B cell (primary cell): ENCODE measurements around the gene GPATCH1. TPM values are rescaled to one million over a fixed set of nuclear protein-coding genes. Genes with fewer than 3 reads are reported as not detected.
"Not testable (repeated sequence)": the region's sequence is repeated elsewhere in the genome, so short reads cannot be mapped to it uniquely, and the experiment has no call there.

ENCODE experiments used
- ATAC-seq: fragments of 200-7000 bp; cut with Tn5 transposase; one replicate; pipeline ENCODE4 v1.10.0; 2021; ENCODE audit warnings: low read depth, mild to moderate bottlenecking, moderate number of reproducible peaks, moderate library complexity
- CTCF ChIA-PET: fragments of 350-600 bp; sonication (Branson Sonifier 250); formaldehyde crosslinking; loops from one replicate; lab custom pipeline; 2021; ENCODE audit warnings: antibody characterized with exemption, inconsistent platforms; lab: Charles Lee
- POLR2A ChIA-PET: fragments of 350-600 bp; sonication (Branson Sonifier 250); formaldehyde crosslinking; loops from one replicate; lab custom pipeline; 2021; ENCODE audit warnings: antibody characterized with exemption; lab: Charles Lee
- DNase-seq: peaks from one replicate; pipeline ENCODE4 v3.0.0; 2013
- H2AFZ ChIP-seq: 2 replicates; pipeline ENCODE4 v1.6.1; 2012; ENCODE audit warnings: mild to moderate bottlenecking, low read depth, low read length; ENCODE audit not compliant: insufficient read depth, poor library complexity, severe bottlenecking
- H3K27ac ChIP-seq, 2 donors: 1 replicate in 1 of 2; 2 replicates in 1 of 2; pipeline ENCODE4 v1.5.1; 2012 to 2013; ENCODE audit warnings: low read length in 2 of 2, mild to moderate bottlenecking in 2 of 2, moderate library complexity in 1 of 2
- H3K27me3 ChIP-seq, 4 experiments: fragments of 200-600 bp in 1 of 4; sonication (generic) in 1 of 4; replicated peaks in 1 of 4; 1 replicate in 2 of 4; 2 replicates in 2 of 4; pipeline versions ENCODE4 v1.6.1 to v1.7.0; 2013 to 2016; ENCODE audit warnings: low read length in 3 of 4, mild to moderate bottlenecking in 2 of 4, mixed read lengths in 1 of 4, moderate library complexity in 1 of 4; ENCODE audit not compliant: insufficient read depth in 4 of 4, control insufficient read depth in 3 of 4; ENCODE audit errors: control extremely low read depth in 1 of 4
- H3K36me3 ChIP-seq, 2 experiments: replicated peaks in 1 of 2; 1 replicate in 1 of 2; 2 replicates in 1 of 2; pipeline versions ENCODE4 v1.6.1 to v1.7.1; 2013; ENCODE audit warnings: low read length in 1 of 2; ENCODE audit not compliant: insufficient read depth in 2 of 2, control insufficient read depth in 1 of 2; ENCODE audit errors: control extremely low read depth in 1 of 2, extremely low read depth in 1 of 2
- H3K4me1 ChIP-seq, 2 donors: fragments of 200-600 bp in 1 of 2; sonication (generic) in 1 of 2; 1 replicate in 1 of 2; 2 replicates in 1 of 2; pipeline versions ENCODE4 v1.5.1 to v1.6.1; 2013 to 2017; ENCODE audit warnings: low read length in 2 of 2; ENCODE audit not compliant: control insufficient read depth in 2 of 2, insufficient read depth in 2 of 2
- H3K4me2 ChIP-seq: replicated peaks from 2 replicates; pipeline ENCODE3; 2012; ENCODE audit warnings: mild to moderate bottlenecking, low read depth, low read length; ENCODE audit not compliant: poor library complexity, severe bottlenecking
- H3K4me3 ChIP-seq, 5 experiments: fragments of 200-600 bp in 1 of 5; sonication (generic) in 1 of 5; 1 replicate in 3 of 5; 2 replicates in 2 of 5; pipeline versions ENCODE4 v1.5.1 to v1.7.0; 2011 to 2016; ENCODE audit warnings: low read length in 4 of 5, mild to moderate bottlenecking in 4 of 5, low read depth in 2 of 5, control low read depth in 1 of 5, moderate library complexity in 1 of 5; ENCODE audit not compliant: insufficient read depth in 1 of 5; ENCODE audit errors: control extremely low read depth in 1 of 5, extremely low read depth in 1 of 5
- H3K79me2 ChIP-seq: fragments of 200-600 bp; sonication (generic); one replicate; pipeline ENCODE4 v1.6.0; 2016; ENCODE audit warnings: low read length; ENCODE audit not compliant: control insufficient read depth, insufficient read depth
- H3K9ac ChIP-seq: fragments of 200-600 bp; sonication (generic); 2 replicates; pipeline ENCODE4 v1.6.1; 2017; ENCODE audit warnings: mild to moderate bottlenecking, low read length, moderate library complexity
- H3K9me3 ChIP-seq, 3 donors: one replicate each; pipeline versions ENCODE4 v1.6.1 to v1.7.1; 2013; ENCODE audit warnings: low read length in 2 of 3; ENCODE audit not compliant: control insufficient read depth in 2 of 3, insufficient read depth in 1 of 3; ENCODE audit errors: control extremely low read depth in 1 of 3
- H4K20me1 ChIP-seq: 2 replicates; pipeline ENCODE4 v1.6.0; 2012; ENCODE audit warnings: mild to moderate bottlenecking, low read length; ENCODE audit not compliant: insufficient read depth, control insufficient read depth, poor library complexity, severe bottlenecking
- H3K27ac Mint-ChIP-seq: one replicate; pipeline ENCODE4 v1.8.0; 2021; ENCODE audit warnings: mixed read lengths
- H3K27me3 Mint-ChIP-seq: one replicate; pipeline ENCODE4 v1.8.0; 2021; ENCODE audit warnings: mixed read lengths
- H3K4me1 Mint-ChIP-seq: one replicate; pipeline ENCODE4 v1.8.0; 2021; ENCODE audit warnings: mixed read lengths
- H3K4me3 Mint-ChIP-seq: one replicate; pipeline ENCODE4 v1.8.0; 2021; ENCODE audit warnings: mixed read lengths
- H3K9me3 Mint-ChIP-seq: one replicate; pipeline ENCODE4 v1.8.0; 2022; ENCODE audit warnings: mixed read lengths; ENCODE audit not compliant: insufficient read depth
- CTCF ChIP-seq: fragments of 200-600 bp; IDR thresholded peaks from one replicate; pipeline ENCODE4 v1.8.0; 2022; ENCODE audit warnings: antibody characterized with exemption, mild to moderate bottlenecking
- EZH2 ChIP-seq: IDR thresholded peaks from 2 replicates; pipeline ENCODE4 v1.6.1; 2012; ENCODE audit warnings: borderline replicate concordance, low read depth, mild to moderate bottlenecking, moderate library complexity, low read length; ENCODE audit not compliant: insufficient read depth, poor library complexity, severe bottlenecking
- WGBS: methylation state at CpG from one replicate; pipeline ENCODE4 v1.1.5; 2013; ENCODE audit warnings: missing lambda C conversion rate; ENCODE audit not compliant: insufficient coverage; 5-methylcytosine and 5-hydroxymethylcytosine counted together
- intact Hi-C: fragments of 100-400 bp; cut with micrococcal nuclease; formaldehyde crosslinking; loops from one replicate; pipeline ENCODE4 v1.10.0; 2022
- polyA plus RNA-seq: library from polyadenylated mRNA; depleted of rRNA; stranded (reverse); fragments of >200 nt; gene quantifications from 2 replicates; pipeline ENCODE4 v1.2.3, GENCODE V29; 2012
- total RNA-seq, 2 donors: library from RNA; stranded (reverse); fragments of 120-200 nt in 1 of 2; gene quantifications; 1 replicate in 1 of 2; 2 replicates in 1 of 2; pipeline versions ENCODE4 v1.2.3 to v1.2.4, GENCODE V29; 2013 to 2022

The GPATCH1 gene
- total and polyA plus RNA-seq, 2 donors (not counting 1 experiment from before 2014, with no cell fraction given) = 9.9 to 14.6 TPM

GRCh38 chr19:33150852-33151518 is 70.0 kb downstream of the GPATCH1 start:
- Mint-ChIP-seq H3K4me3 (no peak overlapping the region), H3K27ac (no peak overlapping the region), H3K4me1 (no peaks in the 10 kb centered on the region), H3K27me3 (peaks cover 4% of the 10 kb centered on the region), H3K9me3 (no peaks in the 10 kb centered on the region)
- H3K9ac ChIP-seq = no peak overlapping the region
- H3K27me3 ChIP-seq = peaks cover 0 to 2% (median 0%) of the 10 kb centered on the region in 4 experiments
- ATAC-seq = no peak
- intact Hi-C loops = no loop called here
- no peak overlapping the region for H3K27ac ChIP-seq
- H3K4me2 ChIP-seq = no peak overlapping the region
- no peak for DNase-seq
- H3K36me3 ChIP-seq = no peaks in the 10 kb centered on the region
- no peak for TF ChIP-seq CTCF
- no peak for TF ChIP-seq EZH2
- H3K4me3 ChIP-seq = no peak overlapping the region
- CTCF ChIA-PET = interaction anchor here (1.3 kb wide), 1 partner anchor 10 kb away, joined by 3 read pairs; no protein-coding TSS in a partner anchor
- H3K9me3 ChIP-seq = peaks cover 0 to 4% (median 1%) of the 10 kb centered on the region in 3 donors
- H2AFZ ChIP-seq = no peak overlapping the region
- POLR2A ChIA-PET = no interaction called here
- no peaks in the 10 kb centered on the region for H4K20me1 ChIP-seq
- H3K79me2 ChIP-seq = no peaks in the 10 kb centered on the region
- H3K4me1 ChIP-seq = no peaks in the 10 kb centered on the region
- WGBS = 89% methylated on average over 10 of the region's 14 CpGs

- H3K27ac Mint-ChIP-seq = no peak overlapping the region
- H3K27ac ChIP-seq = no peak overlapping the region
- H3K4me2 ChIP-seq = no peak overlapping the region
- no CpG with 5 or more reads among the region's 2 CpGs for WGBS
- H3K9me3 ChIP-seq = peaks cover 0 to 1% (median 0%) of the 10 kb centered on the region in 3 donors
- no peaks in the 10 kb centered on the region for H3K79me2 ChIP-seq
- no peak overlapping the region for H3K4me3 Mint-ChIP-seq
- no peak for TF ChIP-seq CTCF
- TF ChIP-seq EZH2 = no peak
- ChIA-PET CTCF (interaction anchor here (1.1 to 1.3 kb wide), 2 partner anchors 9 to 31 kb away, joined by 3 read pairs; no protein-coding TSS in a partner anchor), POLR2A (no interaction called here)
- no peaks in the 10 kb centered on the region for H4K20me1 ChIP-seq
- H3K36me3 ChIP-seq = no peaks in the 10 kb centered on the region
- H3K4me3 ChIP-seq = no peak overlapping the region
- H3K27me3 Mint-ChIP-seq = peaks cover 4% of the 10 kb centered on the region
- no peaks in the 10 kb centered on the region for H3K9me3 Mint-ChIP-seq
- intact Hi-C loops = no loop called here
- peaks cover 0 to 2% (median 0%) of the 10 kb centered on the region in 4 experiments for H3K27me3 ChIP-seq
- H3K4me1 Mint-ChIP-seq = no peaks in the 10 kb centered on the region
- no peak for DNase-seq
- no peak for ATAC-seq
- no peak overlapping the region for H3K9ac ChIP-seq
- no peaks in the 10 kb centered on the region for H3K4me1 ChIP-seq
- no peak overlapping the region for H2AFZ ChIP-seq
These were observed 71.2 kb downstream of the GPATCH1 start for GRCh38 chr19:33152176-33152575.

- not testable (repeated sequence) for ATAC-seq
These were observed 71.6 kb downstream of the GPATCH1 start for GRCh38 chr19:33152625-33153024.

More at GRCh38 chr19:33152625-33153024, 71.6 kb downstream of the GPATCH1 start:
- H3K4me1 ChIP-seq, POLR2A ChIA-PET, H3K27me3 Mint-ChIP-seq, H3K4me3 ChIP-seq, H3K27ac Mint-ChIP-seq, H3K36me3 ChIP-seq, H3K9me3 ChIP-seq, H4K20me1 ChIP-seq, H3K27ac ChIP-seq, intact Hi-C loops, H2AFZ ChIP-seq, H3K27me3 ChIP-seq, H3K9me3 Mint-ChIP-seq, H3K9ac ChIP-seq, H3K4me3 Mint-ChIP-seq, H3K4me1 Mint-ChIP-seq, DNase-seq, H3K4me2 ChIP-seq, H3K79me2 ChIP-seq: not testable (repeated sequence)
- WGBS = 86% methylated on average over 2 of the region's 4 CpGs
- CTCF ChIA-PET = interaction anchor here (0.8 to 1.1 kb wide), 2 partner anchors 30 to 32 kb away, joined by 3 read pairs; no protein-coding TSS in a partner anchor
